H1 (cell line): ENCODE data around the gene TNRC6C. TPM values are rescaled to one million over a fixed set of nuclear protein-coding genes. Genes with fewer than 3 reads are reported as not detected.

Source experiments
- CTCF ChIA-PET: fragments of 300-600 bp; sonication (Branson Sonifier 250); formaldehyde crosslinking; loops from one replicate; lab custom pipeline; 2021; ENCODE audit not compliant: partially characterized antibody; lab: Charles Lee
- POLR2A ChIA-PET: fragments of 300-600 bp; sonication (Branson Sonifier 250); formaldehyde crosslinking; loops from one replicate; lab custom pipeline; 2021; ENCODE audit warnings: inconsistent platforms; ENCODE audit not compliant: partially characterized antibody; lab: Charles Lee
- DNase-seq, 2 experiments: peaks; one replicate each; pipeline versions ENCODE4 v3.0.0 to v3.0.0-alpha.2; 2010 to 2022; ENCODE audit warnings: low spot score in 2 of 2, low read depth in 1 of 2, mixed read lengths in 1 of 2
- FAIRE-seq: peaks from 2 replicates; lab custom pipeline; 2011; peaks lifted over from hg19 to GRCh38; lab: Jason Lieb, UNC
- H2AFZ ChIP-seq: 2 replicates; pipeline ENCODE4 v1.8.1; 2012; ENCODE audit warnings: low read length, inconsistent platforms
- H2AK5ac ChIP-seq: 2 replicates; pipeline ENCODE4 v1.6.1; 2013; ENCODE audit warnings: low read depth, low read length
- H2BK120ac ChIP-seq: replicated peaks from 2 replicates; pipeline ENCODE3; 2013; ENCODE audit warnings: low read depth, low read length, inconsistent platforms
- H2BK12ac ChIP-seq: 2 replicates; pipeline ENCODE4 v1.6.1; 2013; ENCODE audit warnings: low read depth, low read length
- H2BK15ac ChIP-seq: 2 replicates; pipeline ENCODE4 v1.6.1; 2013; ENCODE audit warnings: low read length
- H2BK20ac ChIP-seq: 2 replicates; pipeline ENCODE4 v1.6.1; 2013; ENCODE audit warnings: low read length
- H2BK5ac ChIP-seq: 2 replicates; pipeline ENCODE4 v1.6.1; 2013; ENCODE audit warnings: low read depth, low read length
- H3K14ac ChIP-seq: 2 replicates; pipeline ENCODE4 v1.6.1; 2013; ENCODE audit warnings: inconsistent platforms; ENCODE audit not compliant: insufficient read length
- H3K18ac ChIP-seq: 2 replicates; pipeline ENCODE4 v1.6.1; 2013; ENCODE audit warnings: low read length; ENCODE audit errors: extremely low read depth
- H3K23ac ChIP-seq: 2 replicates; pipeline ENCODE4 v1.6.1; 2013; ENCODE audit warnings: inconsistent platforms; ENCODE audit not compliant: insufficient read length
- H3K23me2 ChIP-seq: 2 replicates; pipeline ENCODE4 v1.6.1; 2013; ENCODE audit warnings: low read depth, low read length
- H3K27ac ChIP-seq: 2 replicates; pipeline ENCODE4 v1.6.1; 2011; ENCODE audit warnings: low read depth, low read length, inconsistent platforms
- H3K27me3 ChIP-seq, 4 experiments: replicated peaks in 1 of 4; 1 replicate in 1 of 4; 2 replicates in 3 of 4; pipeline versions ENCODE4 v1.6.1 to v1.8.1; 2011 to 2013; ENCODE audit warnings: low read length in 3 of 4, mild to moderate bottlenecking in 3 of 4, inconsistent platforms in 2 of 4, mixed read lengths in 2 of 4, moderate library complexity in 1 of 4; ENCODE audit not compliant: control insufficient read depth in 3 of 4, insufficient read depth in 3 of 4; ENCODE audit errors: extremely low read depth in 1 of 4
- H3K36me3 ChIP-seq, 4 experiments: 2 replicates each; pipeline versions ENCODE4 v1.6.1 to v1.8.1; 2011 to 2013; ENCODE audit warnings: mild to moderate bottlenecking in 4 of 4, low read length in 3 of 4, moderate library complexity in 2 of 4, control low read depth in 1 of 4, inconsistent platforms in 1 of 4; ENCODE audit not compliant: insufficient read depth in 4 of 4, control insufficient read depth in 2 of 4
- H3K4ac ChIP-seq: replicated peaks from 2 replicates; pipeline ENCODE3; 2013; ENCODE audit warnings: low read length, low read depth, mixed read lengths, inconsistent platforms; ENCODE audit not compliant: insufficient read length
- H3K4me1 ChIP-seq, 4 experiments: replicated peaks in 1 of 4; 1 replicate in 1 of 4; 2 replicates in 3 of 4; pipeline versions ENCODE4 v1.6.1 to v1.8.1; 2011 to 2013; ENCODE audit warnings: low read length in 3 of 4, inconsistent platforms in 2 of 4, mixed read lengths in 1 of 4; ENCODE audit not compliant: insufficient read depth in 4 of 4, control insufficient read depth in 3 of 4
- H3K4me2 ChIP-seq, 2 experiments: 2 replicates each; pipeline versions ENCODE4 v1.6.1 to v1.8.1; 2011 to 2013; ENCODE audit warnings: low read depth in 2 of 2, low read length in 2 of 2, control low read depth in 1 of 2, inconsistent platforms in 1 of 2, mild to moderate bottlenecking in 1 of 2; ENCODE audit not compliant: insufficient read depth in 1 of 2
- H3K4me3 ChIP-seq, 4 experiments: fragments of 200-600, 300-600 bp in 1 of 4; sonication (generic), shearing (Covaris generic), sonication (Bioruptor Twin) in 1 of 4; 2 replicates each; pipeline versions ENCODE4 v1.5.1 to v1.8.1; 2011 to 2016; ENCODE audit warnings: low read length in 4 of 4, low read depth in 3 of 4, control low read depth in 2 of 4, inconsistent platforms in 2 of 4, mild to moderate bottlenecking in 2 of 4, mixed read lengths in 1 of 4, moderate library complexity in 1 of 4; ENCODE audit not compliant: insufficient read depth in 2 of 4; ENCODE audit errors: extremely low read depth in 1 of 4
- H3K56ac ChIP-seq: replicated peaks from 2 replicates; pipeline ENCODE3; 2013; ENCODE audit warnings: low read depth, mild to moderate bottlenecking, mixed read lengths, low read length, inconsistent platforms; ENCODE audit not compliant: insufficient read length
- H3K79me1 ChIP-seq: 2 replicates; pipeline ENCODE4 v1.6.1; 2013; ENCODE audit warnings: low read depth, low read length, control low read depth
- H3K79me2 ChIP-seq, 2 experiments: 2 replicates each; pipeline versions ENCODE4 v1.6.1 to v1.8.1; 2012 to 2013; ENCODE audit warnings: low read length in 2 of 2, mild to moderate bottlenecking in 2 of 2, inconsistent platforms in 1 of 2; ENCODE audit not compliant: insufficient read depth in 2 of 2, control insufficient read depth in 1 of 2
- H3K9ac ChIP-seq, 4 experiments: replicated peaks in 1 of 4; 1 replicate in 1 of 4; 2 replicates in 3 of 4; pipeline versions ENCODE4 v1.6.1 to v1.8.1; 2011 to 2013; ENCODE audit warnings: low read depth in 3 of 4, low read length in 3 of 4, control low read depth in 2 of 4, mild to moderate bottlenecking in 2 of 4, moderate library complexity in 2 of 4, inconsistent platforms in 1 of 4; ENCODE audit errors: extremely low read depth in 1 of 4
- H3K9me3 ChIP-seq, 2 experiments: 2 replicates each; pipeline versions ENCODE4 v1.6.1 to v1.8.1; 2012 to 2013; ENCODE audit warnings: mild to moderate bottlenecking in 2 of 2, moderate library complexity in 2 of 2, control low read depth in 1 of 2, inconsistent platforms in 1 of 2, low read depth in 1 of 2, low read length in 1 of 2, mixed read lengths in 1 of 2; ENCODE audit not compliant: insufficient read depth in 2 of 2
- H4K20me1 ChIP-seq, 2 experiments: replicated peaks in 1 of 2; 2 replicates each; pipeline versions ENCODE3 to v1.8.1; 2011 to 2013; ENCODE audit warnings: inconsistent platforms in 2 of 2, low read length in 2 of 2, mild to moderate bottlenecking in 1 of 2; ENCODE audit not compliant: insufficient read depth in 2 of 2, control insufficient read depth in 1 of 2
- H4K5ac ChIP-seq: 2 replicates; pipeline ENCODE4 v1.6.1; 2013; ENCODE audit warnings: low read length, low read depth, mixed read lengths, inconsistent platforms; ENCODE audit not compliant: insufficient read length
- H4K8ac ChIP-seq: 2 replicates; pipeline ENCODE4 v1.8.0; 2013; ENCODE audit warnings: mild to moderate bottlenecking, moderate library complexity, low read length, inconsistent platforms; ENCODE audit not compliant: insufficient read depth; ENCODE audit errors: extremely low read depth
- H4K91ac ChIP-seq: replicated peaks from 2 replicates; pipeline ENCODE3; 2013; ENCODE audit warnings: low read length, mixed read lengths, inconsistent platforms; ENCODE audit not compliant: insufficient read length
- CBX5 ChIP-seq: fragments of 300-800, 300-1000 bp; sonication (generic); IDR thresholded peaks from 2 replicates; pipeline ENCODE4 v1.7.1; 2016; ENCODE audit warnings: antibody characterized with exemption, low read length, low read depth
- EZH2 ChIP-seq: fragments of 200-600 bp; sonication (generic); IDR thresholded peaks from 2 replicates; pipeline ENCODE4 v1.7.1; 2012; ENCODE audit warnings: low read depth, mild to moderate bottlenecking, moderate library complexity, low read length, inconsistent platforms; ENCODE audit not compliant: severe bottlenecking
- JUN ChIP-seq: IDR thresholded peaks from 2 replicates; pipeline ENCODE4 v1.6.1; 2011; ENCODE audit warnings: low read depth, mild to moderate bottlenecking, improper control_type of control experiment, low read length
- RBBP5 ChIP-seq: IDR thresholded peaks from 2 replicates; pipeline ENCODE4 v1.7.1; 2012; ENCODE audit warnings: low read depth, mild to moderate bottlenecking, inconsistent platforms, low read length, moderate library complexity, borderline replicate concordance
- WGBS, 2 experiments: shearing (Covaris generic) in 1 of 2; methylation state at CpG; one replicate each; pipeline versions ENCODE4 v1.1.6 to v1.1.7; 2013 to 2015; ENCODE audit warnings: low lambda C conversion rate in 2 of 2, mixed read lengths in 2 of 2, inconsistent platforms in 1 of 2, low coverage in 1 of 2, missing lambda C conversion rate in 1 of 2; ENCODE audit not compliant: insufficient replicate concordance in 2 of 2, insufficient coverage in 1 of 2, insufficient read length in 1 of 2; ENCODE audit errors: extremely low coverage in 1 of 2, missing lambda C conversion rate in 1 of 2; 5-methylcytosine and 5-hydroxymethylcytosine counted together
- polyA plus RNA-seq, 7 experiments: library from polyadenylated mRNA; depleted of rRNA in 3 of 7; stranded (reverse) in 5 of 7; unstranded in 2 of 7; fragments of >200 nt in 5 of 7; fragments of 200-250 nt in 2 of 7; gene quantifications; 1 replicate in 5 of 7; 2 replicates in 1 of 7; 4 replicates in 1 of 7; pipeline versions ENCODE4 v1.2.1 to v1.2.3, GENCODE V29; 2011 to 2013; ENCODE audit warnings: missing spikeins in 2 of 7, mixed read lengths in 2 of 7
- total RNA-seq: library from RNA; stranded (reverse); fragmentation: NEBNext Ultra II Directional; extraction: Animal tissue kit (Norgen Biotek cat#: 25700); gene quantifications from 2 replicates; pipeline ENCODE4 v1.2.1, GENCODE V29; 2021

Gene TNRC6C
- total and polyA plus RNA-seq, 2 of the 8 experiments (the other 6 are each of a cell fraction or from before 2014, with no cell fraction given), result 2.8 to 28.9 TPM

GRCh38 chr17:78014646-78015045, 56.1 kb downstream of the TNRC6C start:
- DNase-seq, result no peak
- no peak overlapping the region for H3K9ac ChIP-seq
- no peak overlapping the region for H3K23ac ChIP-seq
- no peak overlapping the region for H2BK120ac ChIP-seq
- H2BK12ac ChIP-seq, result no peak overlapping the region
- H3K9me3 ChIP-seq, result no peaks in the 10 kb centered on the region
- H3K27ac ChIP-seq, result no peak overlapping the region
- H2BK15ac ChIP-seq, result no peak overlapping the region
- POLR2A ChIA-PET, result interaction anchor here (0.9 to 1.9 kb wide), 2 partner anchors 56 to 58 kb away, joined by 3 to 6 read pairs; partner anchors contain the start of gene TNRC6C
- no peak overlapping the region for H4K5ac ChIP-seq
- no peaks in the 10 kb centered on the region; a peak in 1 of 7 replicates for H3K4me1 ChIP-seq
- H3K79me1 ChIP-seq, result no peaks in the 10 kb centered on the region
- 94% methylated on average over 5 of the region's 5 CpGs; no CpG with 5 or more reads in 1 of the 2 experiments for WGBS, 2 experiments
- no peak overlapping the region for H2AK5ac ChIP-seq
- CTCF ChIA-PET, result interaction anchor here (0.6 to 10.8 kb wide), 31 partner anchors 9 to 519 kb away, joined by 3 to 147 read pairs (median 6); no protein-coding TSS in a partner anchor
- H4K20me1 ChIP-seq, result peaks cover 2 to 10% of the 10 kb centered on the region in 2 experiments
- no peak overlapping the region for H3K56ac ChIP-seq
- no peak overlapping the region for H4K8ac ChIP-seq
- TF ChIP-seq EZH2 (no peak), JUN (no peak), RBBP5 (no peak), CBX5 (no peak)
- H3K4me2 ChIP-seq, result no peak overlapping the region
- H3K18ac ChIP-seq, result no peak overlapping the region
- no peak overlapping the region for H2BK20ac ChIP-seq
- H3K4me3 ChIP-seq, result no peak overlapping the region
- FAIRE-seq, result no peak
- H4K91ac ChIP-seq, result no peak overlapping the region
- H2BK5ac ChIP-seq, result no peak overlapping the region
- no peaks in the 10 kb centered on the region for H3K23me2 ChIP-seq
- no peak overlapping the region for H2AFZ ChIP-seq
- peaks cover 0 to 5% (median 1%) of the 10 kb centered on the region in 4 experiments; a peak in 2 of 8 replicates for H3K36me3 ChIP-seq
- H3K14ac ChIP-seq, result no peak overlapping the region
- H3K4ac ChIP-seq, result no peak overlapping the region
- H3K27me3 ChIP-seq, result no peaks in the 10 kb centered on the region
- no peaks in the 10 kb centered on the region for H3K79me2 ChIP-seq
